HT1080 (cell line): ENCODE results near the gene PRKAA1. TPM values are rescaled to one million over a fixed set of nuclear protein-coding genes. Genes with fewer than 3 reads are reported as not detected.
"Not testable (repeated sequence)": the region's sequence is repeated elsewhere in the genome, so short reads cannot be mapped to it uniquely, and the experiment has no call there.

Source experiments
- DNase-seq: peaks from one replicate; pipeline ENCODE4 v3.0.0-alpha.2; 2015; ENCODE audit warnings: low read depth
- small RNA-seq: library from RNA; depleted of rRNA; stranded (forward); fragments of <200 nt; gene quantifications from one replicate; pipeline ENCODE3, GENCODE V24; 2014
- total RNA-seq: library from RNA; depleted of rRNA; stranded (reverse); fragments of >200 nt; shearing (Covaris generic); gene quantifications from 2 replicates; pipeline ENCODE4 v1.2.3, GENCODE V29; 2014; rRNA removed

PRKAA1 gene
- total RNA-seq, 1 experiment from 2014 or later, result 63.8 TPM

GRCh38 chr5:40734986-40735385 lies 63.2 kb downstream of the PRKAA1 start:
- DNase-seq, result peak; percentile 16

GRCh38 chr5:40733879-40734563 lies 64.2 kb downstream of the PRKAA1 start:
- DNase-seq, result no peak

GRCh38 chr5:40733434-40733833 lies 64.7 kb downstream of the PRKAA1 start:
- DNase-seq, result no peak

GRCh38 chr5:40722497-40722911 lies 75.7 kb downstream of the PRKAA1 start:
- DNase-seq, result not testable (repeated sequence)

- DNase-seq, result no peak
These were observed 78.1 kb downstream of the PRKAA1 start for GRCh38 chr5:40720069-40720468.

GRCh38 chr5:40717281-40717680 lies 80.9 kb downstream of the PRKAA1 start:
- DNase-seq, result peak; percentile 12

GRCh38 chr5:40716590-40716989 lies 81.6 kb downstream of the PRKAA1 start:
- DNase-seq, result no peak

GRCh38 chr5:40716000-40716399 lies 82.2 kb downstream of the PRKAA1 start:
- peak; percentile 15 for DNase-seq

- DNase-seq, result no peak
These were observed 84.2 kb downstream of the PRKAA1 start for GRCh38 chr5:40714001-40714400.

- DNase-seq, result not testable (repeated sequence)
These were observed 87.6 kb downstream of the PRKAA1 start for GRCh38 chr5:40710575-40710974.

Small RNA genes lying within 50 kb of the gene (small RNA-seq; reads per million reads assigned to genes)
- gene RF00191, result not detected
- gene SNORD72, result 248 reads per million, percentile 97 among the genes with 10 or more reads in this experiment

Other genes with a start within 250 kb of the PRKAA1 start
- 4.8 and 9.2 TPM in 2 replicates for gene PTGER4, start 118.5 kb downstream of the PRKAA1 start, total RNA-seq
- 5.8 and 8.4 TPM in 2 replicates for gene TTC33, start 42.4 kb downstream of the PRKAA1 start, total RNA-seq
- gene RPL37, start 36.8 kb upstream of the PRKAA1 start, total RNA-seq, result 2,054 and 2,634 TPM in 2 replicates
- gene CARD6, start 43.0 kb upstream of the PRKAA1 start, total RNA-seq, result 2.1 and 2.3 TPM in 2 replicates
- gene C7, start 111.1 kb upstream of the PRKAA1 start, total RNA-seq, result not detected in 2 replicates